ENCODE results near the gene NDC80.
"Not testable (repeated sequence)": the region's sequence is repeated elsewhere in the genome, so short reads cannot be mapped to it uniquely, and the experiment has no call there.

Gene NDC80

GRCh38 chr18:2629003-2629402 is 57.6 kb downstream of the NDC80 start:
- DNase-seq (ENCODE audit: low read depth) = no peak

GRCh38 chr18:2635586-2635985 is 64.2 kb downstream of the NDC80 start:
- DNase-seq (ENCODE audit: low read depth) = no peak

GRCh38 chr18:2636126-2636631 is 64.8 kb downstream of the NDC80 start:
- DNase-seq (ENCODE audit: low read depth) = peak; percentile 11

GRCh38 chr18:2641638-2642037 is 70.3 kb downstream of the NDC80 start:
- DNase-seq (ENCODE audit: low read depth) = no peak

- DNase-seq (ENCODE audit: low read depth) = no peak
Observed at GRCh38 chr18:2642771-2643170, 71.4 kb downstream of the NDC80 start.

- DNase-seq (ENCODE audit: low read depth) = no peak
Observed at GRCh38 chr18:2644535-2644934, 73.2 kb downstream of the NDC80 start.

GRCh38 chr18:2651981-2652380 is 80.6 kb downstream of the NDC80 start:
- DNase-seq (ENCODE audit: low read depth) = no peak

- DNase-seq (ENCODE audit: low read depth) = no peak
Observed at GRCh38 chr18:2653467-2653866, 82.1 kb downstream of the NDC80 start.

- DNase-seq (ENCODE audit: low read depth) = peak; percentile 35
Observed at GRCh38 chr18:2654169-2654927, 83.0 kb downstream of the NDC80 start.

- no peak for DNase-seq (ENCODE audit: low read depth)
Observed at GRCh38 chr18:2654928-2655177, 83.5 kb downstream of the NDC80 start.

- DNase-seq (ENCODE audit: low read depth) = peak; percentile 69
Observed at GRCh38 chr18:2655178-2655953, 84.0 kb downstream of the NDC80 start, which contains the start of gene SMCHD1. Gene SMCHD1 (plus strand): TSS chr18:2655726. CDS start chr18:2656076, 350 bp downstream.

GRCh38 chr18:2655954-2656236 is 84.5 kb downstream of the NDC80 start:
- peak; percentile 32 for DNase-seq (ENCODE audit: low read depth)

- peak; percentile 41 for DNase-seq (ENCODE audit: low read depth)
Observed at GRCh38 chr18:2656237-2656980, 85.1 kb downstream of the NDC80 start.

GRCh38 chr18:2656981-2657512 is 85.7 kb downstream of the NDC80 start:
- DNase-seq (ENCODE audit: low read depth) = no peak

- DNase-seq (ENCODE audit: low read depth) = peak; percentile 76
Observed at GRCh38 chr18:2657788-2658458, 86.6 kb downstream of the NDC80 start.

GRCh38 chr18:2660849-2661248 is 89.5 kb downstream of the NDC80 start:
- DNase-seq (ENCODE audit: low read depth) = not testable (repeated sequence)

GRCh38 chr18:2662288-2662687 is 90.9 kb downstream of the NDC80 start:
- not testable (repeated sequence) for DNase-seq (ENCODE audit: low read depth)

- DNase-seq (ENCODE audit: low read depth) = no peak
Observed at GRCh38 chr18:2662990-2663389, 91.6 kb downstream of the NDC80 start.

All from amniotic epithelial cell (primary cell).